ENCODE measurements around the gene PARN. TPM values are rescaled to one million over a fixed set of nuclear protein-coding genes. Genes with fewer than 3 reads are reported as not detected.
A peak's percentile ranks its signal among the peaks of the same experiment; 100 is the strongest.

The PARN gene
- total RNA-seq, 5 donors from 2014 or later (not counting 1 experiment from before 2014, with no cell fraction given): 34.4 to 42.7 (median 38.4) TPM

DNA sequence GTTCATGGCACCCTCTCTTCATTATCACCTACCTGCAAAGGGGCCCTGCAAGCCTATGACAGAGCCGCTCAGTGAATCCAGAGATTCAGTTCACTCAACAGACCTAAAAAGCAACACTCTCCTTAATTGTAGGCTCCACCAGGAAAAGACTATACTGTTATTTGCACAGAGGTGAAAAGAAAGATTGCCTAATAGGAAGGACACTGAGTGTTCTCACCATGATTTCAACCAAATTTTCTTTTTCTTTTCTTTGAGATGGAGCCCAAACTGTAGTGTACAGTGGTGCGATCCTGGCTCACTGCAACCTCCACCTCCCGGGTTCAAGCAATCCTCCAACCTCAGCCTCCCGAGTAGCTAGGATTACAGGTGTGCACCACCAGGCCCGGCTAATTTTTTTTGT is 104.5 kb downstream of the PARN start:
- 100% methylated on average over 3 of the region's 5 CpGs for WGBS (ENCODE audit: insufficient coverage)
- DNase-seq (no peak), ATAC-seq (replicated peaks in 1 of 4) (no peak)
- no peak overlapping the region for H3K27ac ChIP-seq (ENCODE audit: low read length)
- POLR2A ChIA-PET: no interaction called here
- peaks cover 0 to 10% of the 10 kb centered on the region in 2 donors for H3K36me3 ChIP-seq (ENCODE audit: control insufficient read depth in 2 of 2, extremely low read depth in 1 of 2, insufficient read depth in 1 of 2, low read length in 1 of 2)
- no peaks in the 10 kb centered on the region for H3K27me3 Mint-ChIP-seq
- no peak overlapping the region for H3K4me3 Mint-ChIP-seq
- H3K27ac Mint-ChIP-seq: no peak overlapping the region
- H3K4me1 ChIP-seq (ENCODE audit: control insufficient read depth in 1 of 2, extremely low read depth in 1 of 2, insufficient read depth in 2 of 2, low read length in 2 of 2): peaks cover 2 to 8% of the 10 kb centered on the region in 2 experiments
- CTCF ChIA-PET: interaction anchor here in 1 of 2 donors (0.7 kb wide), 1 partner anchor 240 kb away, joined by 5 read pairs; no protein-coding TSS in a partner anchor
- no peak overlapping the region for H3K4me3 ChIP-seq (ENCODE audit: control insufficient read depth in 1 of 2, extremely low read depth in 1 of 2, low read length in 1 of 2)
- H3K36me3 Mint-ChIP-seq: peaks cover 18% of the 10 kb centered on the region
- H3K9me3 ChIP-seq: no peaks in the 10 kb centered on the region
- no peaks in the 10 kb centered on the region for H3K27me3 ChIP-seq (replicated peaks in 1 of 2; ENCODE audit: control insufficient read depth in 2 of 2, extremely low read depth in 1 of 2, insufficient read depth in 2 of 2, low read length in 1 of 2)
- no peaks in the 10 kb centered on the region for H3K9me3 Mint-ChIP-seq
- peaks cover 28 to 35% (median 30%) of the 10 kb centered on the region in 3 donors for H3K4me1 Mint-ChIP-seq

DNA sequence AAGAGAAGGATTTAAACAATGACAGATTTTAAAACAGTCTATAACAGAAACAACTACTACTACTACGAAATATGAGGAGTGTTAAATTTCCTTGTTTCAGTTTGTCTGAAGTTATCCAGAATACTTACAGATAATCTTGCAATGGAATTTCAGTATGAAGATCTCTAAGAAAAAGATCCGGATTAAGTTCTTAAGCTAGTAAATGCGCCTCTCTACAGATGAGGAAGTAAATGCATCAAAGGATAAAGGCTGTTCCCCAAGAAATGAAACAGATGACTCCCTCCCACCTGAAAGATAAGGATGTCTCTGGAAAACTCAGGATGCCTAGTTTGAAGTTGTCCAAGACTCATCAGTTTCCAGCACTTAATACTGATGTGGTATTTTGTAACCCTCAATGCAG is 105.1 kb downstream of the PARN start:
- Histone ChIP-seq H3K4me3 (ENCODE audit: control insufficient read depth in 1 of 2, extremely low read depth in 1 of 2, low read length in 1 of 2) (no peak overlapping the region), H3K9me3 (no peaks in the 10 kb centered on the region), H3K27ac (ENCODE audit: low read length) (no peak overlapping the region), H3K36me3 (ENCODE audit: control insufficient read depth in 2 of 2, extremely low read depth in 1 of 2, insufficient read depth in 1 of 2, low read length in 1 of 2) (peaks cover 0 to 4% of the 10 kb centered on the region in 2 donors), H3K27me3 (replicated peaks in 1 of 2; ENCODE audit: control insufficient read depth in 2 of 2, extremely low read depth in 1 of 2, insufficient read depth in 2 of 2, low read length in 1 of 2) (no peaks in the 10 kb centered on the region), H3K4me1 (ENCODE audit: control insufficient read depth in 1 of 2, extremely low read depth in 1 of 2, insufficient read depth in 2 of 2, low read length in 2 of 2) (peaks cover 2 to 8% of the 10 kb centered on the region in 2 experiments)
- no peak for DNase-seq
- CTCF ChIA-PET: no interaction called here
- WGBS (ENCODE audit: insufficient coverage): no CpG with 5 or more reads among the region's 3 CpGs
- Mint-ChIP-seq H3K27ac (no peak overlapping the region), H3K36me3 (peaks cover 13% of the 10 kb centered on the region), H3K4me3 (no peak overlapping the region), H3K9me3 (no peaks in the 10 kb centered on the region), H3K4me1 (peaks cover 29 to 38% (median 32%) of the 10 kb centered on the region in 3 donors), H3K27me3 (no peaks in the 10 kb centered on the region)
- POLR2A ChIA-PET: no interaction called here
- no peak for ATAC-seq (replicated peaks in 1 of 4)

- no peaks in the 10 kb centered on the region for H3K9me3 ChIP-seq
- no peaks in the 10 kb centered on the region for H3K36me3 ChIP-seq (ENCODE audit: control insufficient read depth in 2 of 2, extremely low read depth in 1 of 2, insufficient read depth in 1 of 2, low read length in 1 of 2)
- ATAC-seq (replicated peaks in 1 of 4) (no peak), DNase-seq (no peak)
- Mint-ChIP-seq H3K9me3 (no peaks in the 10 kb centered on the region), H3K27me3 (no peaks in the 10 kb centered on the region), H3K36me3 (peaks cover 13% of the 10 kb centered on the region), H3K27ac (no peak overlapping the region), H3K4me3 (no peak overlapping the region), H3K4me1 (peaks cover 33 to 46% (median 37%) of the 10 kb centered on the region in 3 donors)
- no peaks in the 10 kb centered on the region for H3K27me3 ChIP-seq (replicated peaks in 1 of 2; ENCODE audit: control insufficient read depth in 2 of 2, extremely low read depth in 1 of 2, insufficient read depth in 2 of 2, low read length in 1 of 2)
- POLR2A ChIA-PET: no interaction called here
- CTCF ChIA-PET: interaction anchor here in 1 of 2 donors (0.6 kb wide), 1 partner anchor 42 kb away, joined by 3 read pairs; no protein-coding TSS in a partner anchor
- H3K27ac ChIP-seq (ENCODE audit: low read length): no peak overlapping the region
- no CpG with 5 or more reads among the region's 2 CpGs for WGBS (ENCODE audit: insufficient coverage)
- peaks cover 4 to 6% of the 10 kb centered on the region in 2 experiments for H3K4me1 ChIP-seq (ENCODE audit: control insufficient read depth in 1 of 2, extremely low read depth in 1 of 2, insufficient read depth in 2 of 2, low read length in 2 of 2)
- H3K4me3 ChIP-seq (ENCODE audit: control insufficient read depth in 1 of 2, extremely low read depth in 1 of 2, low read length in 1 of 2): no peak overlapping the region
Observed at GRCh38 chr16:14523632-14524031, 106.4 kb downstream of the PARN start.

GRCh38 chr16:14522671-14523070 is 107.4 kb downstream of the PARN start:
- Histone ChIP-seq H3K27ac (ENCODE audit: low read length) (no peak overlapping the region), H3K27me3 (replicated peaks in 1 of 2; ENCODE audit: control insufficient read depth in 2 of 2, extremely low read depth in 1 of 2, insufficient read depth in 2 of 2, low read length in 1 of 2) (no peaks in the 10 kb centered on the region), H3K4me3 (ENCODE audit: control insufficient read depth in 1 of 2, extremely low read depth in 1 of 2, low read length in 1 of 2) (no peak overlapping the region), H3K4me1 (ENCODE audit: control insufficient read depth in 1 of 2, extremely low read depth in 1 of 2, insufficient read depth in 2 of 2, low read length in 2 of 2) (peaks cover 4 to 6% of the 10 kb centered on the region in 2 experiments), H3K36me3 (ENCODE audit: control insufficient read depth in 2 of 2, extremely low read depth in 1 of 2, insufficient read depth in 1 of 2, low read length in 1 of 2) (no peaks in the 10 kb centered on the region), H3K9me3 (no peaks in the 10 kb centered on the region)
- Mint-ChIP-seq H3K9me3 (no peaks in the 10 kb centered on the region), H3K27ac (no peak overlapping the region), H3K36me3 (peaks cover 13% of the 10 kb centered on the region), H3K4me1 (peaks cover 33 to 46% (median 37%) of the 10 kb centered on the region in 3 donors), H3K4me3 (no peak overlapping the region), H3K27me3 (no peaks in the 10 kb centered on the region)
- ChIA-PET CTCF (no interaction called here), POLR2A (no interaction called here)
- DNase-seq: no peak
- no peak for ATAC-seq (replicated peaks in 1 of 4)

DNA sequence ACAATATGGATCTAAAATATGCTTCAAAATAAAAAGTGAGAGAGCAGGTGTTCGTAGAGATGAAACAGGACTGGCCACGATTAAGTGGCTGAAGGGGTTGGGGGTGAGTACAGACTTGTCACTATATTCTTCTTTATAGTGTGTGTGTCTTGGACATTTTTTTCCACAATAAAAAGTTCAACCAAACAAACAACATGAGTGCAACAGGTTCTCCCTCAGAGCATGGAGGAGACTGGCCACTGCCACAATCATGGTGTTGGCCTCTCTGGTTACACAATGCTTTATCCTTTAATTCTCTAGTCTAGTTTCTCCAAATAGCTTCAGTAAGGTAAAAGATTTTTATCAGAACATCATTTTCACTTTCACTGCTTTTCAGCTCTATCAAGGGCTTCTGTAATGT is 109.3 kb downstream of the PARN start:
- H3K36me3 ChIP-seq (ENCODE audit: control insufficient read depth in 2 of 2, extremely low read depth in 1 of 2, insufficient read depth in 1 of 2, low read length in 1 of 2): no peaks in the 10 kb centered on the region
- H3K27me3 ChIP-seq (replicated peaks in 1 of 2; ENCODE audit: control insufficient read depth in 2 of 2, extremely low read depth in 1 of 2, insufficient read depth in 2 of 2, low read length in 1 of 2): no peaks in the 10 kb centered on the region
- H3K9me3 Mint-ChIP-seq: no peaks in the 10 kb centered on the region
- peaks cover 4 to 6% of the 10 kb centered on the region in 2 experiments for H3K4me1 ChIP-seq (ENCODE audit: control insufficient read depth in 1 of 2, extremely low read depth in 1 of 2, insufficient read depth in 2 of 2, low read length in 2 of 2)
- ChIA-PET POLR2A (no interaction called here), CTCF (no interaction called here)
- no peak for ATAC-seq (replicated peaks in 1 of 4)
- H3K36me3 Mint-ChIP-seq: peaks cover 6% of the 10 kb centered on the region
- H3K27ac ChIP-seq (ENCODE audit: low read length): no peak overlapping the region
- H3K4me3 ChIP-seq (ENCODE audit: control insufficient read depth in 1 of 2, extremely low read depth in 1 of 2, low read length in 1 of 2): no peak overlapping the region
- no peaks in the 10 kb centered on the region for H3K27me3 Mint-ChIP-seq
- H3K27ac Mint-ChIP-seq: peak overlapping the region; percentile 74 to 79
- no peaks in the 10 kb centered on the region for H3K9me3 ChIP-seq
- H3K4me3 Mint-ChIP-seq: peak overlapping the region in 1 of 3 donors; percentile 20
- DNase-seq: no peak
- H3K4me1 Mint-ChIP-seq: peaks cover 34 to 46% (median 37%) of the 10 kb centered on the region in 3 donors
- WGBS (ENCODE audit: insufficient coverage): no CpG with 5 or more reads among the region's 2 CpGs

DNA sequence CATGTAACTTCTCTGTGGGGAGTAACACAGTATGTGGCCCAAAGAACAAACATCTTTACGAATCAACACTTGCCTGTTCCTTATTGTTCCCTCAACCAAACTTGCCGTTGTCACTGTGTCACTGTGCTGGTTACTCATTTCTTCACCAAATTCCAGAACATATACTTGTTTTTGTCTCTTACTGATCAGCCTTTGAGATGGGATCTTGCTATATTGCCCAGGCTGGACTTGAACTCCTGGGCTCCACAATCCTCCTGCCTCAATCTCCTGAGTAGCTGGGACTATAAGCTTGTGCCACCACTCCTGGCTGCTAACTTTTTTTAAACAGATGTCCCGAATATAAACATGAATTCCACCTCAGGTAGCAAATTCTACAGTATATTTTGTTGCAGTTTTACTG is 115.1 kb downstream of the PARN start:
- no peaks in the 10 kb centered on the region for H3K27me3 Mint-ChIP-seq
- DNase-seq (no peak), ATAC-seq (replicated peaks in 1 of 4) (no peak)
- H3K27ac Mint-ChIP-seq: no peak overlapping the region
- no peaks in the 10 kb centered on the region for H3K36me3 ChIP-seq (ENCODE audit: control insufficient read depth in 2 of 2, extremely low read depth in 1 of 2, insufficient read depth in 1 of 2, low read length in 1 of 2)
- no peaks in the 10 kb centered on the region for H3K9me3 Mint-ChIP-seq
- H3K9me3 ChIP-seq: no peaks in the 10 kb centered on the region
- H3K27me3 ChIP-seq (replicated peaks in 1 of 2; ENCODE audit: control insufficient read depth in 2 of 2, extremely low read depth in 1 of 2, insufficient read depth in 2 of 2, low read length in 1 of 2): no peaks in the 10 kb centered on the region
- WGBS (ENCODE audit: insufficient coverage): 100% methylated on average over 2 of the region's 3 CpGs
- H3K4me3 ChIP-seq (ENCODE audit: control insufficient read depth in 1 of 2, extremely low read depth in 1 of 2, low read length in 1 of 2): no peak overlapping the region
- H3K4me3 Mint-ChIP-seq: no peak overlapping the region
- ChIA-PET POLR2A (no interaction called here), CTCF (no interaction called here)
- peaks cover 6% of the 10 kb centered on the region for H3K36me3 Mint-ChIP-seq
- peaks cover 0 to 2% of the 10 kb centered on the region in 2 experiments for H3K4me1 ChIP-seq (ENCODE audit: control insufficient read depth in 1 of 2, extremely low read depth in 1 of 2, insufficient read depth in 2 of 2, low read length in 2 of 2)
- H3K27ac ChIP-seq (ENCODE audit: low read length): no peak overlapping the region
- peaks cover 18 to 32% (median 21%) of the 10 kb centered on the region in 3 donors for H3K4me1 Mint-ChIP-seq

Measured in T-cell (primary cell).